ENCODE data around the gene POLR2M.

POLR2M gene

GRCh38 chr15:57706405-57707209, at the start of gene POLR2M:
Gene POLR2M, plus strand, starts transcription at chr15:57706714. Its CDS starts 129 bp downstream, at chr15:57706843.
- DNase-seq (ENCODE audit: low spot score): peak; percentile 98

GRCh38 chr15:57657619-57658018, 48.9 kb upstream of the POLR2M start:
- no peak for DNase-seq (ENCODE audit: low spot score)

- DNase-seq (ENCODE audit: low spot score): no peak
These were observed 44.3 kb upstream of the POLR2M start for GRCh38 chr15:57662091-57662744.

- no peak for DNase-seq (ENCODE audit: low spot score)
These were observed 43.7 kb upstream of the POLR2M start for GRCh38 chr15:57662802-57663201.

- DNase-seq (ENCODE audit: low spot score): no peak
These were observed 43.3 kb upstream of the POLR2M start for GRCh38 chr15:57663262-57663661.

GRCh38 chr15:57665194-57665593, 41.3 kb upstream of the POLR2M start:
- no peak for DNase-seq (ENCODE audit: low spot score)

- no peak for DNase-seq (ENCODE audit: low spot score)
These were observed 40.6 kb upstream of the POLR2M start for GRCh38 chr15:57665939-57666338.

- no peak for DNase-seq (ENCODE audit: low spot score)
These were observed 39.2 kb upstream of the POLR2M start for GRCh38 chr15:57667171-57667849.

GRCh38 chr15:57668016-57668415, 38.5 kb upstream of the POLR2M start:
- no peak for DNase-seq (ENCODE audit: low spot score)

GRCh38 chr15:57671636-57672035, 34.9 kb upstream of the POLR2M start:
- peak; percentile 11 for DNase-seq (ENCODE audit: low spot score)

- no peak for DNase-seq (ENCODE audit: low spot score)
These were observed 30.9 kb upstream of the POLR2M start for GRCh38 chr15:57675481-57676181.

GRCh38 chr15:57676585-57676984, 29.9 kb upstream of the POLR2M start:
- DNase-seq (ENCODE audit: low spot score): no peak

- no peak for DNase-seq (ENCODE audit: low spot score)
These were observed 29.3 kb upstream of the POLR2M start for GRCh38 chr15:57677204-57677603.

GRCh38 chr15:57680021-57680420, 26.5 kb upstream of the POLR2M start:
- DNase-seq (ENCODE audit: low spot score): peak; percentile 33

- no peak for DNase-seq (ENCODE audit: low spot score)
These were observed 25.5 kb upstream of the POLR2M start for GRCh38 chr15:57681011-57681410.

GRCh38 chr15:57683481-57683880, 23.0 kb upstream of the POLR2M start:
- no peak for DNase-seq (ENCODE audit: low spot score)

- no peak for DNase-seq (ENCODE audit: low spot score)
These were observed 21.9 kb upstream of the POLR2M start for GRCh38 chr15:57684491-57685151.

- DNase-seq (ENCODE audit: low spot score): no peak
These were observed 21.0 kb upstream of the POLR2M start for GRCh38 chr15:57685306-57686095.

GRCh38 chr15:57686657-57687056, 19.9 kb upstream of the POLR2M start:
- no peak for DNase-seq (ENCODE audit: low spot score)

GRCh38 chr15:57690341-57690966, 16.1 kb upstream of the POLR2M start:
- DNase-seq (ENCODE audit: low spot score): no peak
